ENCODE results near the gene PPHLN1.

Gene PPHLN1

DNA sequence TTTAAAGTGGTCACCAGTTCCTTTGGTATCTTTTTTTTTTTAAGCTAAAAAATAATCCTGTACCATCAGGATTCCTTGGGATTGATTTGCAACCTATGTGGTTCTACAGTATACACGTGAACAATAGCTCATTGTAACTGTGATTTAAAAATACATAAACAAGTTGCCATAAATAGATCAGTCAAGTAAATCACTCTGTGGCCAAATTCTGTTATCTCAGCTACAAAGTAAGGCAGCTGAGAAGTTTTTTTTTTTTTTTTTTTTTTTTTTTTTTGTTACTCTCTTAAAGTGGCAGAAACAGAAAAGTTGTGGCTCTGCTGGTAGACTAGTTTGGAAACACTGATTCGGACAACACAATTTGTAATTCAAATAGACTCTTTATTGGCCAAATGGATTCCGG, 159.0 kb downstream of the PPHLN1 start:
- no peak for DNase-seq

DNA sequence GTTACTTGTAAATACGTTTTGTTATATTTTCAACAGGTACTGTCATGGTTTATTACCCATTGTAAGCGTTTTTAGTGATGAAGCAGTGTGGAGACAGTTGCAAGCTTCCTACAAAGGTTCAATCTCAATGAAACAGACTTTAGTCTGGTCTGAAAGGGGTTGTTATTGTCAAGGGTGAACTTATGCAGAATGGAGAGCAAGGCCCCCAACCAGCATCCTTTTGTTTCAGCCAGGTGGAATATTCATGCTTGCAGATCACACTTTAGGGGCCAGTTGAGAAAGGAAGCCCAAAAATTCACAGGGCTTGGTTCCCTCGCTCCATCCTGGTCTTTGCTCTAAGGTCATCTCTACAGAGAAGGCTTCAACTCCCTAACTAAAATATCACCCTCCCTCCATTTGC, 159.9 kb downstream of the PPHLN1 start:
- no peak for DNase-seq

DNA sequence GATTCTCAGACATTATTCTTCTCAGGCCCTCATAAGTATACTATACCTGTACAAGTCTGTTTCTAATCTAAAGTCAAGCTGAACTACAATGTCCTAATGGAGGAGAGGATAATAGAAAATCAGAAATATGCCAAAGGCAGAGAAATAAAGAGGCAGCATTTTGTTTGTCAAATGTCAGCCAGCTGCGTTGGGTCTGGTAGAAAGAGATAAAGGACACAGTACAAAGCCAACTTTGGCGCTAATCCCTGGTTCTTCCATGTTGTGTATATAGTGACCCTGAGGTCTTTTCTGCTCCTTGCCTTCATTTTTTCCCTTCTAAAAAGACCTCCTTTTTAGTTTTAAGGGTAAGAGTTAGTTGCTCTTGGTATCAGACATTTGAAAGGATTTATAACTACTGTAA, 160.4 kb downstream of the PPHLN1 start:
- no peak for DNase-seq

DNA sequence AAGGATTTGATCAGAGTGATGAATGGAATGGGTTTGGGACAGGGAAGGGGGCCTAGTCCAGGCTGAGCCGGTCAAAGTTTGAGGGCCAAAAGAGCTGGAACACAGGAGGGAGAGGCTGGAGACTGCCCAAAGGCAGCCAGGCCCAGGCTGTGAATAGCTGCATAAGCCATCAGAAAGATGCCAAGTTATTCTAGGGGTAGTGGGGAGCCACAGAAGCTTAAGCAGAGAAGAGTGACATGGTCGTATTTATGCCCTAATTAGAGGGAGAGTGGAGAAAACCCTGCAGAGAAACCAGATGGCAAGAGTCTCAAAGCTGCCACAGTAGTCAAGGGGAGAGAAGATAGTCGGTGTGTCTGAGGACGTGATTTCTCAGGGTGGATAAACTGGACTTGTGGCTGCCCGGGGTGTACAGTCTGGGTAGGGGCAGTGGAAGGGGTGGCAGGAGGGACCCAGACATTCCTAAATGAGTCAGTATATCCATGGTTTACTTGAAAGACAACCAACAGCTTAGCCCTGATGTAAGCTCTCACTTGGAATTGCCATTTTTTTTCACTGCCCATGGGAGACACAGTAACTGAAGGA, 164.4 kb downstream of the PPHLN1 start:
- no peak for DNase-seq
